ENCODE data around the gene OR2F2. TPM values are rescaled to one million over a fixed set of nuclear protein-coding genes. Genes with fewer than 3 reads are reported as not detected.

Gene OR2F2, protein sequence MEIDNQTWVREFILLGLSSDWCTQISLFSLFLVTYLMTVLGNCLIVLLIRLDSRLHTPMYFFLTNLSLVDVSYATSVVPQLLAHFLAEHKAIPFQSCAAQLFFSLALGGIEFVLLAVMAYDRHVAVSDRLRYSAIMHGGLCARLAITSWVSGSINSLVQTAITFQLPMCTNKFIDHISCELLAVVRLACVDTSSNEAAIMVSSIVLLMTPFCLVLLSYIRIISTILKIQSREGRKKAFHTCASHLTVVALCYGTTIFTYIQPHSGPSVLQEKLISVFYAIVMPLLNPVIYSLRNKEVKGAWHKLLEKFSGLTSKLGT
- total RNA-seq: not detected in 2 replicates

DNA sequence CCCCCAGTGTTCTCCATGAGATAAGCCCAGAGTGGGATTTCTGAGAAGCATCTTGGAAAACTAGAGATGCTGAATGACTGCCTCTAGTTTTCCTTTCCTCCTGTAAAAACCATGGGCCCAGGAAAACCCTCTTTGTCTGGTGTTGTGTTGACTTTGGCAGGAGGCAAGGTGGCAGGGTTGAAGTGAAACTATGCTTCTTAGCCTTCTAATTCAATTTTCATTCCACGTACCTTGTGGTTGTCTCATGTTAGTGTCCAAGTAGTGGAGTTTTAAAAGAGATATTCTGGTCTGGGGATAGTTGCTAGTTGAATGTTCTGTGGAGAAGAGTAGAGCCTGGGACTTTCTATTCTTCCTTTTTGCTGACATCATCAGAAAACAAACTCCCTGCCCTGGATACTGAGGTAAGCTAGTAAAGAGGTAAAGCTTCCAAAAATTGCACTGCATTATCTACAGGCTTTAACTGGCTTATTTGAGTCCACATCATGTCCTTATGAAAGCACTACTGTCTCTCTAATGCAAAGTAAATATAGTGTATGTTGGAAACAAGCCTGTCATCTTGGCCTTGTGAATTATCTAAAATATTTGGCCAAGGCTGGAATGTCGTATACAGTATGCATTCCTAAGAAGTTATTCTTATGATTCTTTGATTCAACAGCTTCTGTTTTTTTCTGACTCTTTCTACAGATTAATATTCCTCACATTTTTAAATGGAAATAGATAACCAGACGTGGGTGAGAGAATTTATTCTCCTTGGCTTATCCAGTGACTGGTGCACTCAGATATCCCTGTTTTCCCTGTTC lies at the start of gene OR2F2:
Gene OR2F2, plus strand, starts transcription at position 708 of the 800 bp plus-strand sequence. Its CDS starts 0 bp downstream, at position 708.

DNA sequence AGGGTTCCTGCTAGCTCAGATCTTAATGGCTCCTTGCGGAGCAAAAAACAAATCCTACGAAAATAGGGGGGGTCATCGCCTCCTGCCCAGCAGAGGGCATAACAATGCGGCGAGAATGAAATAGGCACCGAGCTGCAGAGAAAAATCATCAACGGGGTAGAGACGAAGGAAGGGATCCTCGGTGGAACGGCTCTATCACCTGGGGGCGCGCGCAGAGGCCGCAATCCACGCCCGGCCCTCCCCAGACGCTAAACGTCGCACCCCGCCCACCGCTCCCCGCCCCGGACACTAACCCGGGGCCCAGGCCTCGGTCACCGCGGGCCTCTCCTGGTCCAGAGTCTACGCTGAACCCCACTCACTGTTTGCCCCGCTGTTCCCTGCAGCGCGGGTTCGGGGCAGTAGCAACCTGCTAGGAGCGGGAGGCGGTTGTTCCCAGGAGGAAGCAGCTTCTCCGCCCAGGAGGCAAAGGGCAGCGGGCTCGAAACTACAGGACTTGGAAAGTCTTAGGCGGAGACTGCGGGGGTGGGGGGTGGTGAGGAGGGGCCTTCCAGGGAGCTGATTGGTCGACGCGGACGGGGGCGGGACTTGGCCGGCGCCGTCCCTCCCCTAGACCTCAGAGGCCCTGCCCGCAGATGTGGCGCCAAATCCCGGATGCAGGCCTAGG lies 33.2 kb upstream of the OR2F2 start, which contains the start of gene TCAF1:
Gene TCAF1, minus strand, starts transcription at position 509 of the 664 bp plus-strand sequence. CDS start 25,568 bp downstream, outside the sequence.

DNA sequence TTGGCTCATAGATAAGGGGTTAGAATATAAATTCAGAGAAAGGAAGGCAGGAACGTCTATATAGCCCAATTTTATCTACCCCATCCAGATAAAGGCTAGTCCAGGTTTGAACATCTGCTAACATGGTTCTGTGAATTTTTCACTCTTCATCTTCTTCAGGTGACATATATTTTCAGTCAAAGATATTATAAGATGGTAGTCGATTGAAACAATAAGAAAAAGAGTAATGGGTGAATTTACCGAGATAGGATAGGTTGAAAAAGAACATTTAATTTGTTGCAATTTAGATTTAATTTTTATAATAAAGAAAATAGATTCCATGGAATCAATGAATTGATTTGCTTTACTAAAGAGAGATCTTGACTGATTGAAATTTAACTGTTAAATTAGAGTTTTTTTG lies 19.5 kb downstream of the OR2F2 start, which contains the start of gene OR2F1:
Gene OR2F1, plus strand, starts transcription at position 301 of the 400 bp plus-strand sequence. CDS start 5,127 bp downstream, outside the sequence.

Other genes with a start within 250 kb of the OR2F2 start
- not detected in 2 replicates for gene CTAGE6, start 177.5 kb upstream of the OR2F2 start, total RNA-seq
- 32.8 and 35.7 TPM in 2 replicates for gene TCAF1, start 33.1 kb upstream of the OR2F2 start, total RNA-seq
- not detected in 2 replicates for gene OR2F1, start 19.6 kb downstream of the OR2F2 start, total RNA-seq
- gene OR6B1, start 65.1 kb downstream of the OR2F2 start, total RNA-seq: not detected in 2 replicates
- not detected in 2 replicates for gene OR2A5, start 113.7 kb downstream of the OR2F2 start, total RNA-seq
- gene OR2A25, start 134.6 kb downstream of the OR2F2 start, total RNA-seq: not detected in 2 replicates
- not detected in 2 replicates for gene OR2A12, start 151.0 kb downstream of the OR2F2 start, total RNA-seq
- gene OR2A2, start 174.3 kb downstream of the OR2F2 start, total RNA-seq: not detected in 2 replicates
- not detected in 2 replicates for gene OR2A14, start 187.9 kb downstream of the OR2F2 start, total RNA-seq
- 0.65 and 1.6 TPM in 2 replicates for gene CTAGE4, start 248.2 kb downstream of the OR2F2 start, total RNA-seq